GM19467 (cell line): ENCODE measurements around the gene RNASEH1.
"Not testable (repeated sequence)": the region's sequence is repeated elsewhere in the genome, so short reads cannot be mapped to it uniquely, and the experiment has no call there.

Source experiments
- ATAC-seq: cut with Tn5 transposase; IDR thresholded peaks from one replicate; pipeline ENCODE4 v1.9.1; 2021; ENCODE audit warnings: mild to moderate bottlenecking, moderate library complexity; ENCODE audit not compliant: unreplicated experiment

Gene RNASEH1

GRCh38 chr2:3522961-3523421 is 35.1 kb downstream of the RNASEH1 start:
- ATAC-seq = no peak

- ATAC-seq = no peak
These were observed 37.5 kb downstream of the RNASEH1 start for GRCh38 chr2:3520591-3520990.

- ATAC-seq = peak; percentile 60
These were observed 38.6 kb downstream of the RNASEH1 start, which contains the start of gene ADI1 for GRCh38 chr2:3519255-3520205. Gene ADI1, minus strand, starts transcription at chr2:3519531. Its CDS starts 44 bp downstream, at chr2:3519487.

- ATAC-seq = peak; percentile 77
These were observed 39.5 kb downstream of the RNASEH1 start for GRCh38 chr2:3518496-3519254.

- ATAC-seq = no peak
These were observed 40.1 kb downstream of the RNASEH1 start for GRCh38 chr2:3517948-3518495.

GRCh38 chr2:3516831-3517230 is 41.3 kb downstream of the RNASEH1 start:
- no peak for ATAC-seq

GRCh38 chr2:3515438-3515837 is 42.7 kb downstream of the RNASEH1 start:
- not testable (repeated sequence) for ATAC-seq

GRCh38 chr2:3513026-3513810 is 44.9 kb downstream of the RNASEH1 start:
- ATAC-seq = no peak

GRCh38 chr2:3512086-3512485 is 46.0 kb downstream of the RNASEH1 start:
- no peak for ATAC-seq

GRCh38 chr2:3505771-3506170 is 52.4 kb downstream of the RNASEH1 start:
- no peak for ATAC-seq

- no peak for ATAC-seq
These were observed 53.4 kb downstream of the RNASEH1 start for GRCh38 chr2:3504741-3505140.

- no peak for ATAC-seq
These were observed 54.6 kb downstream of the RNASEH1 start for GRCh38 chr2:3503483-3503882.

- ATAC-seq = no peak
These were observed 55.1 kb downstream of the RNASEH1 start for GRCh38 chr2:3503046-3503445.

- no peak for ATAC-seq
These were observed 57.7 kb downstream of the RNASEH1 start for GRCh38 chr2:3500326-3500899.

GRCh38 chr2:3498783-3499394 is 59.2 kb downstream of the RNASEH1 start:
- ATAC-seq = no peak

- not testable (repeated sequence) for ATAC-seq
These were observed 61.4 kb downstream of the RNASEH1 start for GRCh38 chr2:3496708-3497080.
